VCaP (cell line): ENCODE measurements around the gene RETREG1.
"Not testable (repeated sequence)": the region's sequence is repeated elsewhere in the genome, so short reads cannot be mapped to it uniquely, and the experiment has no call there.

Source experiments
- H3K27ac ChIP-seq: fragments of 450-650 bp; 2 replicates; pipeline ENCODE4 v1.5.1; 2017
- CTCF ChIP-seq: fragments of 450-650 bp; conservative IDR thresholded peaks from 2 replicates; pipeline ENCODE4 v1.5.1; 2017; ENCODE audit warnings: mild to moderate bottlenecking, moderate library complexity

RETREG1 gene

GRCh38 chr5:16456103-16456832 is 160.5 kb downstream of the RETREG1 start:
- peak overlapping the region; percentile 26; the same call in 1 of the 2 replicates for H3K27ac ChIP-seq
- TF ChIP-seq CTCF: peak; percentile 74

- peak overlapping the region; percentile 26; the same call in 1 of the 2 replicates for H3K27ac ChIP-seq
- TF ChIP-seq CTCF: no peak
Observed at GRCh38 chr5:16455668-16456067, 161.1 kb downstream of the RETREG1 start.

GRCh38 chr5:16454686-16455085 is 162.1 kb downstream of the RETREG1 start:
- TF ChIP-seq CTCF: no peak
- H3K27ac ChIP-seq: no peak overlapping the region

GRCh38 chr5:16453609-16454008 is 163.2 kb downstream of the RETREG1 start:
- H3K27ac ChIP-seq: no peak overlapping the region
- peak; percentile 59 for TF ChIP-seq CTCF

GRCh38 chr5:16450163-16450562 is 166.6 kb downstream of the RETREG1 start:
- TF ChIP-seq CTCF: no peak

GRCh38 chr5:16446993-16447392 is 169.8 kb downstream of the RETREG1 start:
- H3K27ac ChIP-seq: no peak overlapping the region
- no peak for TF ChIP-seq CTCF

More at GRCh38 chr5:16450163-16450562, 166.6 kb downstream of the RETREG1 start:
- H3K27ac ChIP-seq: no peak overlapping the region

- TF ChIP-seq CTCF: 0 out of 2 replicates have a peak, but pooled peaks have one; percentile 7
- no peak overlapping the region for H3K27ac ChIP-seq
Observed at GRCh38 chr5:16437977-16438376, 178.8 kb downstream of the RETREG1 start.

- H3K27ac ChIP-seq: not testable (repeated sequence)
Observed at GRCh38 chr5:16436065-16436682, 180.6 kb downstream of the RETREG1 start.
